Stomach (tissue), 9 donors: ENCODE measurements around the gene VAT1. TPM values are rescaled to one million over a fixed set of nuclear protein-coding genes. Genes with fewer than 3 reads are reported as not detected.
A peak's percentile ranks its signal among the peaks of the same experiment; 100 is the strongest.
"Not testable (repeated sequence)": the region's sequence is repeated elsewhere in the genome, so short reads cannot be mapped to it uniquely, and the experiment has no call there.

Source experiments
- DNase-seq, 2 donors: peaks; one replicate each; pipeline versions ENCODE4 v3.0.0 to v3.0.0-alpha.2; 2013 to 2019
- H3K27ac ChIP-seq, 5 donors: fragments of 200-600 bp in 4 of 5; sonication (generic) in 4 of 5; one replicate each; pipeline ENCODE4 v1.5.1; 2013 to 2019; ENCODE audit warnings: mild to moderate bottlenecking in 1 of 5, moderate library complexity in 1 of 5
- H3K27me3 ChIP-seq, 3 donors: fragments of 200-600 bp; sonication (generic); one replicate each; pipeline ENCODE4 v1.5.1; 2017 to 2019; ENCODE audit warnings: mixed run types in 1 of 3
- H3K36me3 ChIP-seq, 4 donors: fragments of 200-600 bp; sonication (generic); 1 replicate in 3 of 4; 2 replicates in 1 of 4; pipeline ENCODE4 v1.5.1; 2016 to 2019
- H3K4me1 ChIP-seq, 4 donors: fragments of 200-600 bp; sonication (generic); one replicate each; pipeline ENCODE4 v1.5.1; 2016 to 2019
- H3K4me3 ChIP-seq, 4 donors: fragments of 200-600 bp; sonication (generic) in 3 of 4; one replicate each; pipeline ENCODE4 v1.5.1; 2016 to 2019; ENCODE audit warnings: mild to moderate bottlenecking in 1 of 4
- H3K9me3 ChIP-seq, 4 donors: fragments of 200-600 bp; sonication (generic); one replicate each; pipeline ENCODE4 v1.5.1; 2016 to 2019
- CTCF ChIP-seq, 7 experiments: fragments of 450-650 bp in 4 of 7; fragments of 200-600 bp in 3 of 7; sonication (generic) in 3 of 7; IDR thresholded peaks; one replicate each; pipeline ENCODE4 v1.5.1; 2016 to 2019; ENCODE audit warnings: antibody characterized with exemption in 7 of 7, control low read depth in 2 of 7, mild to moderate bottlenecking in 1 of 7
- EP300 ChIP-seq: sonication (generic); formaldehyde crosslinking; IDR thresholded peaks from one replicate; pipeline ENCODE4 v1.6.1; 2017; ENCODE audit warnings: antibody characterized with exemption
- POLR2A ChIP-seq, 4 donors: fragments of 450-650 bp; IDR thresholded peaks; one replicate each; pipeline ENCODE4 v1.6.1; 2016; ENCODE audit warnings: antibody characterized with exemption in 4 of 4, control low read depth in 2 of 4, mild to moderate bottlenecking in 1 of 4, moderate library complexity in 1 of 4
- POLR2AphosphoS5 ChIP-seq, 3 donors: sonication (generic); formaldehyde crosslinking; IDR thresholded peaks; one replicate each; pipeline ENCODE4 v1.6.1; 2016; ENCODE audit warnings: antibody characterized with exemption in 3 of 3
- WGBS, 5 donors: extraction: QIAGEN DNeasy Blood & Tissue Kit in 3 of 5; methylation state at CpG; one replicate each; pipeline versions ENCODE4 v1.1.5 to v1.1.7; 2013 to 2018; 5-methylcytosine and 5-hydroxymethylcytosine counted together
- intact Hi-C: fragments of 100-400 bp; cut with DNase I; formaldehyde crosslinking; loops from one replicate; pipeline ENCODE4 v1.15.1; 2023; ENCODE audit warnings: low total_unique reads
- polyA plus RNA-seq, 3 donors: library from polyadenylated mRNA; stranded (reverse); fragments of 200-250 nt; gene quantifications; one replicate each; pipeline ENCODE4 v1.2.3, GENCODE V29; 2013
- total RNA-seq, 5 donors: library from RNA; depleted of rRNA; stranded (reverse); fragments of >200 nt; gene quantifications; one replicate each; pipeline versions ENCODE4 v1.1.0 to v1.2.3, GENCODE V29; 2014 to 2016
- donor health status: healthy with polysubstance abuse.
- donor health status: Bipolar disorder and iron deficiency.
- donor health status: healthy.

Gene VAT1
- total and polyA plus RNA-seq, 8 donors = 8.2 to 73.6 (median 56.6) TPM

DNA sequence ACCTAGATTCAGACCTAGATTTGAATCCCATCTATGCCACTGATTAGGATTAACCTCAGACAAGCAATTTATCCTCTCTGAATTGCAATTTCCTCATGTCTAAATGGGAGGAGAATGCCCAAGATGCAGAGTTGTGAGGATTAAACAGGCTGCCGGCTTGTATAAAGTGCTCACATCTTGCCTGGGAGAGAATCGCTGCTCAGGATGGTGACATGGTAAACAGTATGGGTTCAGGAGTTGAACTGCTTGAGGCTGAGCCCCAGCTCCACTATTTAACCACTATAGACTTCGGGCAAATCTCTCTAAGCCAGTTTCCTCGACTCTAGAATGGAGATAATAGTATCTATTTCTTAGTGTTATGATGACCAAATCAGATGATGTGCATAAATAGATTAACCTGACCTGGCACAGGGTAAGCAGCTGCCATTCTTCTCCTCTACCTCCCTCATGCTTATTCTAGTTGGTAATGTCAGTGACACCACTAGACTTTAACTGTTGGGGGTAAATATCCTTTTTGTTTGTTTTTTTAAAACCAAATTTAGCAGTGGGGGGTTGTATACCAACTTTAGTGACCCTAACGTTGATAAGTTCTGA lies 24.7 kb downstream of the VAT1 start:
- peaks cover 33 to 62% (median 55%) of the 10 kb centered on the region in 4 donors for H3K36me3 ChIP-seq
- 5 to 13% (median 8%) methylated on average over 5 of the region's 5 CpGs for WGBS, 5 donors
- no peaks in the 10 kb centered on the region for H3K27me3 ChIP-seq
- H3K27ac ChIP-seq = peak overlapping the region; percentile 53 to 95 (median 92)
- H3K4me3 ChIP-seq = peak overlapping the region; percentile 27 to 80 (median 70)
- intact Hi-C loops = no loop called here
- peaks cover 26 to 44% (median 30%) of the 10 kb centered on the region in 4 donors for H3K4me1 ChIP-seq
- H3K9me3 ChIP-seq = no peaks in the 10 kb centered on the region
- no peak for TF ChIP-seq EP300
- TF ChIP-seq POLR2A (IDR thresholded peaks at IDR 0.05) = no peak
- TF ChIP-seq POLR2AphosphoS5 (IDR thresholded peaks at IDR 0.05) = no peak
- no peak for TF ChIP-seq CTCF (IDR thresholded peaks at IDR 0.05)
- DNase-seq = no peak

DNA sequence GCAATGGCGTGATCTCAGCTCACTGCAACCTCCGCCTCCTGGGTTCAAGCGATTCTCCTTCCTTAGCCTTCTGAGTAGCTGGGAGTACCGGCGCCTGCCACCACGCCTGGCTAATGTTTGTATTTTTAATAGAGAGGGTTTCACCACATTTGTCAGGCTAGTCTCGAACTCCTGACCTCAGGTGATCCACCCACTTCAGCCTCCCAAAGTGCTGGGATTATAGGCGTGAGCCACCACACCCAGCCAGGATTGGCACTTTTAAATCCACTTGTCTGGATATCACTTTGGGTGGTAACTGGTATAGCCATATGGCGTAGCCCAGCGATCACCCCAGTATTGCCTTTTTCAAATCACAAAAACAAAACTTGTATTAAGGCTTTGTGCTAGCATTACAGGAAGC lies 28.3 kb downstream of the VAT1 start:
- H3K27me3 ChIP-seq, DNase-seq, H3K9me3 ChIP-seq, H3K27ac ChIP-seq, H3K4me3 ChIP-seq, intact Hi-C loops: not testable (repeated sequence)
- Histone ChIP-seq H3K4me1 (peaks cover 7 to 22% (median 12%) of the 10 kb centered on the region in 4 donors), H3K36me3 (peaks cover 39 to 65% (median 60%) of the 10 kb centered on the region in 4 donors)
- 78 to 86% (median 83%) methylated on average over 10 of the region's 10 CpGs for WGBS, 5 donors

DNA sequence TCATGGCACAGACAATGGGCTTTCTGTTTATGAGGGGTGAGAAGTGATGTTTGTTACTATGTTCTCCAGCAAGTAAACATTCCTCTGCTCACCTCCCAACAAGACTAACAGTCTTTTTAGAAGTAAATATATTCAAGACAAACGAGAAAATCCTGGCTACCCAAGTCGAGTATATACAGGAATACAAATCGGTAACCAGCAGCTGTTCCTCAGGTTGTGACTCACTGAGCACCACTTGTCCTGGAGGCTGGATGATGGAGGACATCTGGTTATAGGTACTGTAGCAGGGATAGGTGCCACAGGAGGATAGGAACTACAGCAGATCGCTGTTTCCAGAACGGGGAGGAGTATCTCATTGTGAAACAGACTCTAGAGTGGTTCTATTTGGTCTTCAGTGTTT lies 29.3 kb downstream of the VAT1 start:
- Histone ChIP-seq H3K27ac (no peak overlapping the region), H3K36me3 (peaks cover 46 to 75% (median 70%) of the 10 kb centered on the region in 4 donors), H3K27me3 (no peaks in the 10 kb centered on the region), H3K9me3 (no peaks in the 10 kb centered on the region), H3K4me3 (no peak overlapping the region), H3K4me1 (peaks cover 7 to 22% (median 9%) of the 10 kb centered on the region in 4 donors)
- TF ChIP-seq CTCF (IDR thresholded peaks at IDR 0.05) (no peak), POLR2A (IDR thresholded peaks at IDR 0.05) (no peak), EP300 (no peak), POLR2AphosphoS5 (IDR thresholded peaks at IDR 0.05) (no peak)
- 70 to 75% (median 73%) methylated on average over 5 of the region's 5 CpGs for WGBS, 5 donors
- intact Hi-C loops = no loop called here
- no peak for DNase-seq

DNA sequence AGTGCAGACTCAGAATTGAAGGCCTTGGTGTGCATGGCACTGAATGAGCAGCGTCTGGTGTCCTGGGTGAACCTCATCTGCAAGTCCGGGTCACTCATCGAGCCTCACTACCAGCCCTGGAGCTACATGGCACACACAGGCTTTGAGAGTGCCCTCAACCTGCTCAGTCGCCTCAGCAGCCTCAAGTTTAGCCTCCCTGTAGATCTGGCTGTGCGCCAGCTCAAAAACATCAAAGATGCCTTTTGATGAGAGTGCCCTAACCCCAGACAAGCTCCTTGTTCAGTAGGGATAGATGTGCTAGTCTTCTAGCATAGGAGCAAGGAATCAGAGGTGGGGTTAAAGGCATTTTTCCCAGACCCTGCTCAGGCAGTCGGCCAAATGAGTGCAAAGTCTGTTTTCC lies 30.7 kb downstream of the VAT1 start:
- Histone ChIP-seq H3K4me1 (peaks cover 0 to 15% (median 0%) of the 10 kb centered on the region in 4 donors), H3K27ac (no peak overlapping the region), H3K36me3 (peaks cover 53 to 89% (median 84%) of the 10 kb centered on the region in 4 donors), H3K4me3 (no peak overlapping the region), H3K27me3 (no peaks in the 10 kb centered on the region), H3K9me3 (no peaks in the 10 kb centered on the region)
- 92 to 96% (median 94%) methylated on average over 5 to 6 of the region's 6 CpGs for WGBS, 5 donors
- DNase-seq = no peak
- TF ChIP-seq POLR2AphosphoS5 (IDR thresholded peaks at IDR 0.05) (no peak), EP300 (no peak), POLR2A (IDR thresholded peaks at IDR 0.05) (no peak), CTCF (IDR thresholded peaks at IDR 0.05) (no peak)
- intact Hi-C loops = no loop called here
